Eye (tissue), 1 donor: ENCODE data around the gene SNTB2.

Experiments used
- DNase-seq: peaks from one replicate; pipeline ENCODE4 v3.0.0-alpha.2; 2015

The SNTB2 gene

DNA sequence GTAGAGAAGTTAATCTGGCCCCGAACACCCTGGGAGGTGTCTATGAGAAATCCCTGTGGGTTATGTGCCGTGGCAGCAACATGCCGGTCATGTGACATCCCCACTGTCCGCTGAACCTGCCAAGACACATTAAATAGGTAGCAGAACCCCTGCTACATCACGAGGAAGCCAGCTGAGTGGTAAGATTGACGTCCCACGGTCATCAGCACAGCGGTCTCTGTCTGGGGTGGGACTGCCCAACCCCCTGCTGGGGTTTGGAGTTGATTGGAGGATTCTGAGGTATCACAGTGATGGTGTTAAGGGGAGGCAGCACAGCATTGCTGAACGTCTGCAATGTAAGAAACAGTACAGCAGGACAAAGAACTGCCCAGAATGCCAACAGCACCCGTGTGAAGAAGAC is 162.6 kb downstream of the SNTB2 start:
- no peak for DNase-seq

DNA sequence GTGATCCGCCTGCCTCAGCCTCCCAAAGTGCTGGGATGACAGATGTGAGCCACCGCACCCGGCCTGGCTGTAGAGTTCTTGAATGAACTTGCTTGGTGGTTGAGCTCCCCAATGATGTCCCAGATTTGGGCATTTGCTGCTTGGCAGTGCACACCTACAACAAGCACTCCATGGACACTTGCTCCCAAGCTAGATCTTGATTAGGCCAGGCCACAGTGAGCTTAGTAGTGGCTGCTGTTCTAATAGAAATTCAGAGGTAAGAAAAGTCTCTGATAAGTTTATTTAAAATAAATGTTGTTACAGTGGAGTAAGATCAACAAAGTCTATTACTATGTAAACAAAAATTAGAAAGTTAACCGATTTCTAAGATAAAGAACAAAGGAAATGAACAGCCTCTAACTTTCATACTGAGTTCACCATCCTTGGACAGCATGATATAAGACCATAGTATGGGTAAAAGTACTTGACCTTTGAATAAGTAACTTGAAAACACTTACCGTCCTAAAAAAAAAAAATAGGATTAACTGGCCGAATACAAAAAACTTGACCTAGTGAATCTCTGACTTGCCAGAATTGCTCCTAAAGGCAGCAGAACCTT is 163.7 kb downstream of the SNTB2 start:
- DNase-seq, result no peak

DNA sequence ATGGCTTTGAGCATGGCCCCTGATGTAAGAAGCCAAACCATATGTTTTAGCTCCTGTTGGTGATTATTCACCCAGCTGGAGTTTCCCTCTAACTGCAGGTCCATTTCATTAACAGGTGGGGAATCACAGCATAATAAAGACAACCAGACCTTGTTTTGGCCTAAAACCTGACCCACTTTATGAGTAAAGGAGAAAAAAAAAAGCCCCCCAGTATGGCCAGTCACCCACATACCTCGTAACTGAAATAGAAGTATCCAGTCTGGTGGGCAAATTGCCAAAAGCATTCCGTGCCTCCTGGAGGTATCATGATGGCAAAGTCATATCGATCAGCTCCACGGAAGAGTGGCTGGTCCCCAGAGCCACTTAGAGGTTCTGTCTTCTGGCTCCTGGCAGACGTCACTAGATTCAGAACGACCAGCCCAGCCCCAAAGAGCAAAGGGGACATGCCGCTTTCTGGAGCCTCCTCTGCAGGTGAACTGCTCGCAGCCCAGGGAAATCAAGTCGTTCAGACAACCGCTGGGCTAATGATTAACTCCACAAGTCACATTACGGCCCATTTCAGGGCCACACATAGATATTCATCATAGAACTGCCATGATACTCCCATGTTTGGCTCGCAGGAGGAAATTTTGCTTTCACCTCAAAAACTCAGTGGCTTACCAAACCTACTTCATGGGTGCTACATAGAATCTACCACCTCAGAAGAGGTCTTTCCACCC is 164.5 kb downstream of the SNTB2 start, which contains the start of gene TMED6:
Gene TMED6, minus strand, starts transcription at position 478 of the 719 bp plus-strand sequence. Its CDS starts 33 bp downstream, at position 445.
- no peak for DNase-seq
